ENCODE data around the gene EYA2.

EYA2 gene

GRCh38 chr20:46895906-46896242 is 1.2 kb downstream of the EYA2 start:
- DNase-seq: no peak
- H3K4me1 ChIP-seq (ENCODE audit: control extremely low read depth in 1 of 4, control insufficient read depth in 4 of 4, insufficient read depth in 4 of 4, low read length in 3 of 4): no peaks in the 10 kb centered on the region

GRCh38 chr20:46897328-46897880 is 2.8 kb downstream of the EYA2 start:
- H3K36me3 ChIP-seq (ENCODE audit: control insufficient read depth in 4 of 4, insufficient read depth in 4 of 4, low read length in 3 of 4): no peaks in the 10 kb centered on the region
- CTCF ChIA-PET: no interaction called here
- 96% methylated on average over 15 of the region's 16 CpGs for WGBS (ENCODE audit: insufficient coverage)
- H3K4me1 ChIP-seq (ENCODE audit: control extremely low read depth in 1 of 4, control insufficient read depth in 4 of 4, insufficient read depth in 4 of 4, low read length in 3 of 4): no peaks in the 10 kb centered on the region
- H3K27me3 ChIP-seq (replicated peaks in 2 of 5; ENCODE audit: control insufficient read depth in 4 of 5, insufficient read depth in 5 of 5, low read length in 4 of 5): peaks cover 3 to 80% (median 39%) of the 10 kb centered on the region in 5 experiments
- no peak for DNase-seq
- no peaks in the 10 kb centered on the region for H3K9me3 ChIP-seq (ENCODE audit: control extremely low read depth in 1 of 5, control insufficient read depth in 4 of 5, insufficient read depth in 2 of 5, low read depth in 1 of 5, low read length in 4 of 5)
- no peak overlapping the region for H3K27ac ChIP-seq (ENCODE audit: insufficient read depth in 1 of 2, low read depth in 1 of 2, low read length in 2 of 2, poor library complexity in 1 of 2, severe bottlenecking in 2 of 2)
- POLR2A ChIA-PET: no interaction called here
- no peak overlapping the region for H3K4me3 ChIP-seq (ENCODE audit: control insufficient read depth in 1 of 7, extremely low read depth in 1 of 7, insufficient read depth in 4 of 7, low read depth in 2 of 7, low read length in 6 of 7)

More at GRCh38 chr20:46895906-46896242, 1.2 kb downstream of the EYA2 start:
- WGBS (ENCODE audit: insufficient coverage): 5% methylated on average over 10 of the region's 12 CpGs
- peaks cover 3 to 79% (median 39%) of the 10 kb centered on the region in 5 experiments for H3K27me3 ChIP-seq (replicated peaks in 2 of 5; ENCODE audit: control insufficient read depth in 4 of 5, insufficient read depth in 5 of 5, low read length in 4 of 5)
- H3K4me3 ChIP-seq (ENCODE audit: control insufficient read depth in 1 of 7, extremely low read depth in 1 of 7, insufficient read depth in 4 of 7, low read depth in 2 of 7, low read length in 6 of 7): no peak overlapping the region
- ChIA-PET CTCF (no interaction called here), POLR2A (interaction anchor here (0.6 kb wide), 1 partner anchor 220 kb away, joined by 3 read pairs; no protein-coding TSS in a partner anchor)
- peaks cover 0 to 3% (median 3%) of the 10 kb centered on the region in 5 experiments for H3K9me3 ChIP-seq (ENCODE audit: control extremely low read depth in 1 of 5, control insufficient read depth in 4 of 5, insufficient read depth in 2 of 5, low read depth in 1 of 5, low read length in 4 of 5)
- no peaks in the 10 kb centered on the region for H3K36me3 ChIP-seq (ENCODE audit: control insufficient read depth in 4 of 4, insufficient read depth in 4 of 4, low read length in 3 of 4)
- no peak overlapping the region for H3K27ac ChIP-seq (ENCODE audit: insufficient read depth in 1 of 2, low read depth in 1 of 2, low read length in 2 of 2, poor library complexity in 1 of 2, severe bottlenecking in 2 of 2)

GRCh38 chr20:46898423-46898822 is 3.8 kb downstream of the EYA2 start:
- no peak overlapping the region for H3K4me3 ChIP-seq (ENCODE audit: control insufficient read depth in 1 of 7, extremely low read depth in 1 of 7, insufficient read depth in 4 of 7, low read depth in 2 of 7, low read length in 6 of 7)
- CTCF ChIA-PET: no interaction called here
- no peaks in the 10 kb centered on the region for H3K9me3 ChIP-seq (ENCODE audit: control extremely low read depth in 1 of 5, control insufficient read depth in 4 of 5, insufficient read depth in 2 of 5, low read depth in 1 of 5, low read length in 4 of 5)
- no peaks in the 10 kb centered on the region for H3K4me1 ChIP-seq (ENCODE audit: control extremely low read depth in 1 of 4, control insufficient read depth in 4 of 4, insufficient read depth in 4 of 4, low read length in 3 of 4)
- DNase-seq: no peak
- peaks cover under 1 to 74% (median 34%) of the 10 kb centered on the region in 5 experiments for H3K27me3 ChIP-seq (replicated peaks in 2 of 5; ENCODE audit: control insufficient read depth in 4 of 5, insufficient read depth in 5 of 5, low read length in 4 of 5)
- H3K36me3 ChIP-seq (ENCODE audit: control insufficient read depth in 4 of 4, insufficient read depth in 4 of 4, low read length in 3 of 4): no peaks in the 10 kb centered on the region
- WGBS (ENCODE audit: insufficient coverage): 94% methylated on average over 7 of the region's 7 CpGs
- H3K27ac ChIP-seq (ENCODE audit: insufficient read depth in 1 of 2, low read depth in 1 of 2, low read length in 2 of 2, poor library complexity in 1 of 2, severe bottlenecking in 2 of 2): no peak overlapping the region
- POLR2A ChIA-PET: no interaction called here

GRCh38 chr20:46899621-46900020 is 5.0 kb downstream of the EYA2 start:
- WGBS (ENCODE audit: insufficient coverage): 84% methylated on average over 7 of the region's 11 CpGs
- Histone ChIP-seq H3K9me3 (ENCODE audit: control extremely low read depth in 1 of 5, control insufficient read depth in 4 of 5, insufficient read depth in 2 of 5, low read depth in 1 of 5, low read length in 4 of 5) (no peaks in the 10 kb centered on the region), H3K27me3 (replicated peaks in 2 of 5; ENCODE audit: control insufficient read depth in 4 of 5, insufficient read depth in 5 of 5, low read length in 4 of 5) (peaks cover 0 to 66% (median 25%) of the 10 kb centered on the region in 5 experiments), H3K36me3 (ENCODE audit: control insufficient read depth in 4 of 4, insufficient read depth in 4 of 4, low read length in 3 of 4) (no peaks in the 10 kb centered on the region), H3K4me1 (ENCODE audit: control extremely low read depth in 1 of 4, control insufficient read depth in 4 of 4, insufficient read depth in 4 of 4, low read length in 3 of 4) (no peaks in the 10 kb centered on the region), H3K27ac (ENCODE audit: insufficient read depth in 1 of 2, low read depth in 1 of 2, low read length in 2 of 2, poor library complexity in 1 of 2, severe bottlenecking in 2 of 2) (no peak overlapping the region), H3K4me3 (ENCODE audit: control insufficient read depth in 1 of 7, extremely low read depth in 1 of 7, insufficient read depth in 4 of 7, low read depth in 2 of 7, low read length in 6 of 7) (no peak overlapping the region)
- DNase-seq: no peak
- ChIA-PET CTCF (no interaction called here), POLR2A (no interaction called here)

GRCh38 chr20:46900086-46900485 is 5.4 kb downstream of the EYA2 start:
- ChIA-PET CTCF (no interaction called here), POLR2A (no interaction called here)
- Histone ChIP-seq H3K4me1 (ENCODE audit: control extremely low read depth in 1 of 4, control insufficient read depth in 4 of 4, insufficient read depth in 4 of 4, low read length in 3 of 4) (no peaks in the 10 kb centered on the region), H3K27ac (ENCODE audit: insufficient read depth in 1 of 2, low read depth in 1 of 2, low read length in 2 of 2, poor library complexity in 1 of 2, severe bottlenecking in 2 of 2) (no peak overlapping the region), H3K9me3 (ENCODE audit: control extremely low read depth in 1 of 5, control insufficient read depth in 4 of 5, insufficient read depth in 2 of 5, low read depth in 1 of 5, low read length in 4 of 5) (no peaks in the 10 kb centered on the region), H3K4me3 (ENCODE audit: control insufficient read depth in 1 of 7, extremely low read depth in 1 of 7, insufficient read depth in 4 of 7, low read depth in 2 of 7, low read length in 6 of 7) (no peak overlapping the region), H3K27me3 (replicated peaks in 2 of 5; ENCODE audit: control insufficient read depth in 4 of 5, insufficient read depth in 5 of 5, low read length in 4 of 5) (peaks cover 0 to 63% (median 25%) of the 10 kb centered on the region in 5 experiments), H3K36me3 (ENCODE audit: control insufficient read depth in 4 of 4, insufficient read depth in 4 of 4, low read length in 3 of 4) (no peaks in the 10 kb centered on the region)
- no peak for DNase-seq
- WGBS (ENCODE audit: insufficient coverage): 0% methylated on average over 2 of the region's 6 CpGs

GRCh38 chr20:46900826-46901225 is 6.2 kb downstream of the EYA2 start:
- no peaks in the 10 kb centered on the region for H3K36me3 ChIP-seq (ENCODE audit: control insufficient read depth in 4 of 4, insufficient read depth in 4 of 4, low read length in 3 of 4)
- DNase-seq: no peak
- peaks cover 0 to 56% (median 24%) of the 10 kb centered on the region in 5 experiments for H3K27me3 ChIP-seq (replicated peaks in 2 of 5; ENCODE audit: control insufficient read depth in 4 of 5, insufficient read depth in 5 of 5, low read length in 4 of 5)
- H3K4me3 ChIP-seq (ENCODE audit: control insufficient read depth in 1 of 7, extremely low read depth in 1 of 7, insufficient read depth in 4 of 7, low read depth in 2 of 7, low read length in 6 of 7): no peak overlapping the region
- CTCF ChIA-PET: no interaction called here
- H3K4me1 ChIP-seq (ENCODE audit: control extremely low read depth in 1 of 4, control insufficient read depth in 4 of 4, insufficient read depth in 4 of 4, low read length in 3 of 4): no peaks in the 10 kb centered on the region
- POLR2A ChIA-PET: no interaction called here
- no peak overlapping the region for H3K27ac ChIP-seq (ENCODE audit: insufficient read depth in 1 of 2, low read depth in 1 of 2, low read length in 2 of 2, poor library complexity in 1 of 2, severe bottlenecking in 2 of 2)
- no peaks in the 10 kb centered on the region for H3K9me3 ChIP-seq (ENCODE audit: control extremely low read depth in 1 of 5, control insufficient read depth in 4 of 5, insufficient read depth in 2 of 5, low read depth in 1 of 5, low read length in 4 of 5)
- WGBS (ENCODE audit: insufficient coverage): 79% methylated on average over 9 of the region's 11 CpGs

GRCh38 chr20:46901638-46902037 is 7.0 kb downstream of the EYA2 start:
- Histone ChIP-seq H3K27ac (ENCODE audit: insufficient read depth in 1 of 2, low read depth in 1 of 2, low read length in 2 of 2, poor library complexity in 1 of 2, severe bottlenecking in 2 of 2) (no peak overlapping the region), H3K4me1 (ENCODE audit: control extremely low read depth in 1 of 4, control insufficient read depth in 4 of 4, insufficient read depth in 4 of 4, low read length in 3 of 4) (no peaks in the 10 kb centered on the region), H3K36me3 (ENCODE audit: control insufficient read depth in 4 of 4, insufficient read depth in 4 of 4, low read length in 3 of 4) (no peaks in the 10 kb centered on the region), H3K9me3 (ENCODE audit: control extremely low read depth in 1 of 5, control insufficient read depth in 4 of 5, insufficient read depth in 2 of 5, low read depth in 1 of 5, low read length in 4 of 5) (no peaks in the 10 kb centered on the region), H3K27me3 (replicated peaks in 2 of 5; ENCODE audit: control insufficient read depth in 4 of 5, insufficient read depth in 5 of 5, low read length in 4 of 5) (peaks cover 0 to 47% (median 21%) of the 10 kb centered on the region in 5 experiments), H3K4me3 (ENCODE audit: control insufficient read depth in 1 of 7, extremely low read depth in 1 of 7, insufficient read depth in 4 of 7, low read depth in 2 of 7, low read length in 6 of 7) (no peak overlapping the region)
- CTCF ChIA-PET: no interaction called here
- POLR2A ChIA-PET: no interaction called here
- 98% methylated on average over 10 of the region's 13 CpGs for WGBS (ENCODE audit: insufficient coverage)
- no peak for DNase-seq

Data from common myeloid progenitor, CD34-positive (primary cell).